NCI-H2107 treated with DMSO at 0.1 percent for 48 hours (cell line): ENCODE measurements around the gene AIP.

Experiments
- DNase-seq: peaks from one replicate; lab custom pipeline; 2025; ENCODE audit not compliant: unreplicated experiment; lab: John Stamatoyannopoulos, UW

Gene AIP

GRCh38 chr11:67482827-67483798, at the start of gene AIP:
Gene AIP (plus strand): TSS chr11:67483026. CDS start chr11:67483159, 133 bp downstream.
- DNase-seq: peak; percentile 97

DNA sequence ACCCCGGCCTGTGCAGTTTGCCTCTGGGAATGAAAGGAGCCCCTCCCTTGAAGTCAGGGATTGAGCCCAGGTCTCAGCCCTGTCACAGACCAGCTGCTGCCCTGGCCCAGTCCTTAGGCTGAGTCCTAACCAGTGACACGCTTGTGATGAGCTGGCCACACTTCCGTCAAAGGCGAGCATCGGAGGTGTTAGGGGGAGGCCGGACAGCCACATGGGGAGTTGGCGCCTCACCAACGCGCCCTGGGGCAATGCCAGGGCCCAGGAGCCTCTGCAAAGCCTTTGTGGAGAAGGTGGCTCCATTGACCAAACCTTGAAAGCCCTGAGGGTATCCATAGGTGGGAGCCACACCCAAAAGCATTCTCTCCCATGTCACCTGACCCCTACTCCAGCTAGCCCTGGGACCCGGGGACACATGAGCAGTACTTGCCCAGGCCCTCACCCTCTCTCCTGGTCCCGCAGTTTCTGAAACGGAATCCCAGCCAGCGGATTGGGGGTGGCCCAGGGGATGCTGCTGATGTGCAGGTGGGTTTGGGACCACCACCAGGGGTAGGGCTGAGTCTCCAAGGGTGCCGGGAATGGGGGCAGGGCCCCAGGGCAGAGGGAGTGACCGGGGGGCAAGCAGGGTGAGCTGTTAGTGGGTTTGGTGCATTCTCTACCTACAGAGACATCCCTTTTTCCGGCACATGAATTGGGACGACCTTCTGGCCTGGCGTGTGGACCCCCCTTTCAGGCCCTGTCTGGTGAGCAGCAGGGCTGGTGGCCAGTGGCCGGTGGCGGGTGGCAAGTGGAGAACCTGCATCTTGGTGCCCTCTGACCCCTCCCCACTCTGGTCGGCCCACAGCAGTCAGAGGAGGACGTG, 49.1 kb upstream of the AIP start:
- DNase-seq: no peak

DNA sequence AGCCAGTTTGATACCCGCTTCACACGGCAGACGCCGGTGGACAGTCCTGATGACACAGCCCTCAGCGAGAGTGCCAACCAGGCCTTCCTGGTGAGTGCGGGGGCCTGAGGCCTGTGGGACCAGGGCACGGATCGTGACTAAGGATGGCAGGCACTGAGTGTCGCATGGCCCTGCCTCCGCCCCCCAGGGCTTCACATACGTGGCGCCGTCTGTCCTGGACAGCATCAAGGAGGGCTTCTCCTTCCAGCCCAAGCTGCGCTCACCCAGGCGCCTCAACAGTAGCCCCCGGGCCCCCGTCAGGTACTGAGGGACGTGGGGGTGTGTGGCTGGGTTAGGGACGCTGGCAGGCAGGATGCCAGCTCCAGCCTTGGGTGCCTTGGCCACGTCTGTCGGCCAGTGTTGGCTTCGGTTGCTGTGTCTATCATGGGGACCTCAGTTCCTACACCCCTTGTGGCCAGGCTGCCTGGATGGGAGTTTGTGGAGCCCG, 48.4 kb upstream of the AIP start:
- no peak for DNase-seq

- DNase-seq: no peak
These were observed 47.6 kb upstream of the AIP start for GRCh38 chr11:67435031-67435726.

- DNase-seq: no peak
These were observed 46.9 kb upstream of the AIP start for GRCh38 chr11:67435727-67436458.

GRCh38 chr11:67436459-67437081, 46.3 kb upstream of the AIP start:
- no peak for DNase-seq

DNA sequence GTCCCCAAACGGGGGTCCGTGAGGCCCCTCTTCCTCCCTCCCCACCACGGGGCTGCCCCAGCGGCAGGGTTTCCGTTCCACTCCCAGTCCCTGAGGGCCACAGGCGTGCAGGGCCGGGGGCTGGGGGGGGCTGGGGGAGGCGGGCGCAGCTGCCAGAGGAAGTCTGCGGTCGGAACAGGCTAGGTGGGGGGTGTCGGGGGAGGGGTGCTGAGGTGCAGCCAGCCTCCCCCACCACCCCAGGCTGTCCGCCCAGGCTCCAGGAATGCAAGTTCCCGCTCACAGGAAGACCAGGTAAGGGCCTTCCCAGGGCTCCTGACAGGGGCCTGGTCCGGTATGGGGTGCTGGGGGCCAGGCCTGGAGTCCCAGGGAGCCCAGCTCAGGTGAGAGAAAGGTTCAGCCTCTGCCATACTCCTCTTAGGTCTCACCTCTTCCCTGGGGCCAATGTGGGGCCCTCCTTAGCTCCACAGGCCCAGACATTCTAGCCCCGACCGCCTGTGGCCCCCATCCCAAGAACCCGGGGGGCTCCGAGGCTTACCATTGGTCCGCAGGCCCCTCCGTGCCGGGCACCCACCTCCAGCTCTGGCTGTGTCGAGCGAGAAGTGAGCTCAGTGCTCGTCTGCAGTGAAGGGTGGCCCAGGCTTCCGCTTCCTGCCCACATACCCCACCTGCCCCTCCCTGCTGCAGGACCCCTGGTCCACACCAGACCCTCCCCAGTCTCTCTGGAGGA, 45.6 kb upstream of the AIP start, which contains the start of gene PTPRCAP:
Gene PTPRCAP, minus strand, starts transcription at position 601 of the 727 bp plus-strand sequence. Its CDS starts 63 bp downstream, at position 538.
- no peak for DNase-seq

DNA sequence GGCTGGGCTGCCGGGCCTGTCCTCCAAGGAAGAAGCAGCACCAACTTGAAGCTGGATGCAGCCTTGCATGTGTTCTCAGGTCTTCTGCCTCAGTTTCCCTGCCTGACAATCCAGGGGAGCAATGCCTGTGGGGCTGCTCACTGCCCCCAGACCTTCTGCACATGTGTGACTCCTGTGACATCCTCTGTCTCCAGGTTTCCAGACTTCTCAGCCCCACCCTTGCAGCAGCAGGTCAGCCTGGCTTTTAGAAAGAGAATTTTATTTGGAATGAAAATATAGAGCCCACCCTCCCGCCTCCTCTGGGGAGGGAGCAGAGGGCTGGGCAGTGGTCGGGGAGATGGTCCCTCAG, 45.0 kb upstream of the AIP start:
- DNase-seq: no peak

DNA sequence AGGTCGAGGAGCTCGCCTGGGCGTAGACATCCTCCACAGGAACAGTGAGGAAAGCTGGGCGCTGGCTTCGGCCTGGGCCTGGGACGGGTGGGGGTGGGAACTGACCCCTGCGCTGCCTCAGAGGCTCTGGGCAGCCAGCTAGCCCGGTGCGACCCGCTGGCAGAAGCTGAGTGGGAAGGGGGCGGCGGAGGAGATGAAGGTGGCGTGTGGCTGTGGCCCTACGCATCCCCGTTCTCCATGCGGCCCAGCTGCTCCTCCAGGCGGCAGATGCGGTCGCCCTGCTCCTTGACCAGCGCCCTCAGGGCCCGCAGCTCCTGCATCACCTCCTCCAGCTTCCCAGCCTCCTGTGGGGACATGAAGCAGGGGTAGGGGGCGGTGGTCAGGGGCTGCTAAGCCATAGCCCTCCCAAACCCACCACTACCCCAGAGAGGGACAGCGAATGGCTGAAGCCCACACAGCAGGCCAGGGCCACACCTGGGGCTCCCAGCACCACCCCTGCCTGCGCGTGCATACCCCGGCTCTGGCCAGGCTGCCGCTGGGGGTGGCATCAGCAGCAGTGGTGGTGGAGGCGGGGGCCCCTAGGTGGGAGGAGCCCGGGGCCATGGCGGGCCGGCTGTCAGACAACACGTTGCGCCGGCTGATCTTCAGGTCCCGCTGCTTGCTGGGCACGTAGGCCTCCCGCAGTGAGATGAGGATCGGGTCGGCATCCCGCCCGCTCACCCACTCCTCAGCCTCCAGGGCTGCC, 44.5 kb upstream of the AIP start:
- no peak for DNase-seq

DNA sequence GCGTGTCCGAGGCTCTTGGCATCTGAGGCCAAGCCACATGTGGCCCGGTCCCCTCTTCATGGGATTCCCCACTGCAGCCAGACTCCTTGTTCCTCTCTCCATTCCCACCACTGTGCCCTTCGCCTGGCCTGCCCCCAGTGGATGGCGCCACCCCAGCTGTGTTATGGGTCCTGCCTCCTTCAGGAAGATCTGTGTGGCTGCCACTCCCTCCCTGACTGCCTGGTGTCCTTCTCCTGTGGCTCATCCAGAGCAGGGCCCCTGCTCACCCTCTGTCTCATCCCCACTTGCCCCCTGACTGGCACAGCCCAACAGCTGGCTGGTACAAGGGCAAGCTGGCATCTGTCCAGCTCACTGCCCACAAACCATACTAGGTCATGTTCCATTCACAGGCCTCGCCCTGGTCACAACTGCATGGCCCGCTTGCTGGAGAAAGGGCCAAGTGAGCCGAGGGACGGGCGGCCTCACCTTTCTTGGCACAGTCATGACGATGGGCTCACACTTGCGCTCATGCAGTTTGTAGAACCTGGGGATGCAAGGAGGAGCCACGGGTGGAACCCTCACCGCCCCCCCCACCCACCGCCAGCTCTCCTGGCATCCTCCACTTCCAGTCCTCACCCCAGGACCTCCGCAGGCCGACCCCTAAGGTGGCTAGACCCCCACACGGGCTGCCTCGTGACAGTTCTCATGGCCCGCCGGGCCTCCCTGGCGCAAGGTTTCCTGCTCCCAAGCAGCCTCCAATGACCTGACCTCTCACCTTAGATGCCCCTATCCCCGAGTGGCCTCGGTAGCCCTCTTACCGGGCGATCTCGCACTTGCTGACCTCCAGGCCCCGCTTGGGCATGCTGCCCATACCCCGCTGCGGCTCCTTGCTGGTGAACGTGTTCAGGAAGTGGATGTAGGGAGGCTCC, 43.3 kb upstream of the AIP start:
- DNase-seq: no peak

DNA sequence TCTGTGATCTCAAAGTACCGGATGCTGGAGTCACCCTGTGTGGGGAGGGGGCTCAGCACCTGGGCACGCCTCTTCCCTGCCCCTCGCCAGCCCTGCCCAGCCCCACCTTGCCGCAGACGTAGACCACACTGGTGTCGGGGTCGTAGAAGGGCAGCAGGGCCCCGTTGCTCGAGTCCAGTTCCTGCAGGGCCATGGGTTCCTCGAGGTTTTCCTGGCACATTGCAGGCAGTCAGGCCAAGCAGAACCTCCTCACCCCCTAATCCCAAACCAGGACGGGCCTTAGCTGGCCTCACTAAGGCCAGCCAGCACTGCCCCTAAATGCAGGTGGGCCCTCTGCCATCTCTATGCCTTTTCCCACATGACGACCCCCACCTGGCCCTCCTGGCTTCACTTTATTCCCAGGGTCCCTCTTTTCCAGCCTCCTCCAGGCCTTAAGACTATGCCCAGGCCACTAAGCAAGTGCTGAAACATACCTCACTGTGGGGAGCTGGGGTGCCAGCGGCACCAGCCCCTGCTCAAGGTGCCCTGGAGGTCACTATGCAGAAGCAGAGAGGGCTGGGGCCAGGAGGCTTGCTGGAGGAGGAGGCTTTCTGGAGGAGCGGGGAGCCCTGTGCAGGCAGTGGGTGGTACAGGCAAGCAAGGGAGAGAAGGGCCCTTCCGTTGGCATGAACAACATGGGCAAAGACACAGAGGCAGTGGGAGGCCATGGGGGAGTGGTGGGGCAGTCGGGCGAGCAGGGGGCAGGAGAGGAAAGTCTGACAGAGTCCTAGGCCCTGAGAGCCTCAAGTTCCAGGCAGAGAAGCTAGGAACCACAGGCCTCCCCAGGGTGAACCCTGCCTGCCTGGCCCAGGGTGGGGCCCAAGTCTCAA, 42.4 kb upstream of the AIP start:
- no peak for DNase-seq

DNA sequence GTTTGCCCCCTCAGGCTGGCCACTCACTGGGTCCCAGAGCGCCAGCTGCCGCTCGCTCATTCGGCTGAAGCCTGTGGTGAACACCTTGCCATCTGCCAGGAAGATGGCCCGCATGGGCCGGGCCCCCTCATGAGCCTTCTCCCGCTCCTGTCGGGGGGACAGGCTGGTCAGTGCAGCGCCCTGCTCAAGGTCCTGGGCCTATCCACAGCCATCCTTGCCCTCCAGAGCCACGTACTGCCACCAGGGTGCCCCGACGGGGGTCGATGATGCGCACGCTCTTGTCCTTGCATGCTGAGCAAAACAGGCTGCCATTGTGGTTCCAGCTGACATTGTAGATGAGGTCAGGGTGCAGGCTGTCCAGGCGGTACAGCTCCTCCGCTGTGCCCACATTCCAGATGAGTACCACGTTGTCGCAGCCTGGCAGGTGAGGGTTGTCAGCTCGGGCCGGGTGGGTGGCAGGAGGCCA, 41.7 kb upstream of the AIP start:
- no peak for DNase-seq

DNA sequence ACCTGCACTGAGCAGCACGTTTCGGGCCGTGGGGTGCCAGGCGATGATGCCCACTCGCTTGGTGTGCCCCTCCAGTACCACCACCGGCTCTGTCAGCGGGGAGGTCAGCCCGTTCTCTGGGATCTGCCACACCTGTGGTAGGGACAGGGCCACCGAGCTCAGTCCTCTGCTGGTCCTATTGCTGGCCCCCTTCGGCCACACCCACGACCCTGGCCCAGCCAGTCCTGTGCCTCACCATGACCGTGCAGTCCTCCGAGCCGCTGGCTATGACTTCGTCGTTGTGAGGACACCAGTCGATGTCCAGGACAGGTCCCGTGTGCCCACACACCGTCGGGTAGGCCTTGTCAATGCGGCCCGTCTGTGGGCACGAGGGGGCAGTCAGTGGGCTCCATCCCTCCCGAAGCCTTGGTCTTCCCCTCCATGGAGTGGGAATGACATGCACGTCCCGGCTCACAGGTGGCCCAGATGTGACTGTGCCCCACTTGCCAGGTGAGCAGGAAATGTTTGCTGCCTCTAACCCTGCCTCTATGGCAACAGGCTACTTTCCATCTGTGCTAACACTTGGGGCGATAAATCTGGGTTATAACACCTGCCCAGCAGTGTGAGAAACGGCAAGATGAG, 41.0 kb upstream of the AIP start:
- DNase-seq: no peak

GRCh38 chr11:67442504-67443404, 40.1 kb upstream of the AIP start:
- no peak for DNase-seq

GRCh38 chr11:67445515-67445914, 37.3 kb upstream of the AIP start:
- no peak for DNase-seq
